ENCODE results near the gene HMGCL.
A peak's percentile ranks its signal among the peaks of the same experiment; 100 is the strongest.
"Not testable (repeated sequence)": the region's sequence is repeated elsewhere in the genome, so short reads cannot be mapped to it uniquely, and the experiment has no call there.

Gene HMGCL

GRCh38 chr1:23825076-23825761 lies at the start of gene HMGCL:
HMGCL (minus strand) TSS chr1:23825429; CDS start chr1:23825415, 14 bp downstream.
- peak; percentile 95 for DNase-seq

DNA sequence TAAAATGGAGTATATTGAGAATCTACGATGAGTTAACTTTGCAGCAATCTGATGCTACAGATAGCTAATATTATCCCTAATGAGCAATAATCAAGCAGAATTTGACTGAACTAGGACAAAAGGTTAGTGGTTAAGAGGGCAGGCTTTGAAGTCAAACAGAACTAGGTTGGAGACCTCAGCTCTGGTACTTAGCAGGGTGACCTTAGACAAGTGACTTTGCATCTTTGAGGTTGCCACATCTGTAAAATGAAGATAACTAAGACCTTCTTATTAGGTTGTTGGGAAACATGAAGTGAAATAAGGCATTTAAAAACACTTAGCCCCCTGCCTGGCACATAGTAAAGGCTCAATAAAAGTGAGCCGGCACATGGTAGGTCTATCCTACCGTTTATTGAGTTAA lies 47.2 kb upstream of the HMGCL start:
- no peak for DNase-seq

DNA sequence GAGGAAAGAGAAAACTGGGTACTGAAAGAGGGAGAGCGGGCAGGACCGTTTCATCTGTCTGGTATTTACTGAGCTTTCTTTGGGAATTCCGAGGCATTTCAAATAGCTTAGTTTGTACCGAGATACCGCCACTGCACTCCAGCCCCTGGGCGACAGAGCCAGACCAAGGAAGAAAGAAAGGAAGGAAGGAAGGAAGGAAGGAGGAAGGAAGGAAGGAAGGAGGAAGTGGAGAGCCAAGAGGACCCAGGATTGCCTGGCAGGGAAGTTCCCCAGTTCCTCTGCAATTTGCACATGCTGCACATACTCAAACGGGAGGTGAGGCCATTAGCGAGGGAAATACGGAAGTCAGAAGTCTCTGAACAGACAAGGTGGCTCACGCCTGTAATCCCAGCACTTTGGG lies 43.8 kb upstream of the HMGCL start:
- no peak for DNase-seq

GRCh38 chr1:23868557-23869016 lies 43.4 kb upstream of the HMGCL start:
- no peak for DNase-seq

DNA sequence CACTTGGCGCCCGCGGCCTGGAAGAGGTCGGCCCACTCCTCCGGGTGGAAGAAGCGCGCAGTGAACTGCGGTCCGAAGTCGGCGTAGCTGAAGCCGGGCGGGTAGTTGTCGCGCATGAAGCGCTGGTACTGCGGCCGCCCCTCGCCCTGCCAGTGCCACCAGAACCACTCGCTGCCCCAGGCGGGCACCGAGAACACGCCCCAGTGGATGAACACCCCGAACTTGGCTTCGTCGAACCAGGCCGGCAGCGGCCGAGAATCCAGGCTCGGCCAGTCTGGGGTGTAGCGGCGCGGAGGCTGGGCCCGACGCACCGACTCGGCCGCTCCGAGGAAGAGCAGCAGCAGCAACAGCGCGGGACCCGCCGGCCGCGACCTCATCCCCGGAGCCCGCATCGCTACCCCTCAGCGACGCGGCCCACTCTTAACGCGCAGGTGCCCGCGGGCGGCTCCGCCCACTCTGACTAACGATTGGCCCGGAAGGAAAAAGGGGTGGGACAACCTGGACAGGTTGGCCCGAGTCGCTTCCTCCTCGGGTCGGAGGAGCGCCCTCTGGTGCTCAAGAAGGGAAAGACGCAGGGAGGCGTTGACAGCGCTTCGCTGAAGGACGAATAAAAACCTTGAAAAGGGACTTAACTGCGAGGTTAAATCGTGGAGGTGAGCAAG lies 42.8 kb upstream of the HMGCL start, which contains the start of gene FUCA1:
FUCA1 (minus strand) TSS at position 396 of the 662 bp plus-strand sequence; CDS start at position 392, 4 bp downstream.
- DNase-seq: peak; percentile 90

DNA sequence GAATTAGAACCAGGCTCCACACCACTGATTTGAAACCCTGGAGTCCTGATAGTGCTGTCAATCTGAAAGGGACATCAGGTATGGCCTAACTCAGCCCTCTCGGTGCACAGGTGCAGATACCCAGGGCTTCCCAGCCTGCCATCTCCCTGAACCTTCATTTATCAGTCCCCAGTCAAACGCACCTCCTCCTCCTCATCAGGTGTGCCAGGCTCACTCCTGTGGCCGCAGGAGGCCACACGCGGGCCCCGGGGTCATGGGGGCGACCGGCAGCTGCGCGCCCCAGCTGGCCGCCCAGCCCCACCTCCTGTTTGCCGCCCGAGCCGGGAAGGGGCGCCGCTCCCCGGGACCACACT lies 42.3 kb upstream of the HMGCL start:
- no peak for DNase-seq

DNA sequence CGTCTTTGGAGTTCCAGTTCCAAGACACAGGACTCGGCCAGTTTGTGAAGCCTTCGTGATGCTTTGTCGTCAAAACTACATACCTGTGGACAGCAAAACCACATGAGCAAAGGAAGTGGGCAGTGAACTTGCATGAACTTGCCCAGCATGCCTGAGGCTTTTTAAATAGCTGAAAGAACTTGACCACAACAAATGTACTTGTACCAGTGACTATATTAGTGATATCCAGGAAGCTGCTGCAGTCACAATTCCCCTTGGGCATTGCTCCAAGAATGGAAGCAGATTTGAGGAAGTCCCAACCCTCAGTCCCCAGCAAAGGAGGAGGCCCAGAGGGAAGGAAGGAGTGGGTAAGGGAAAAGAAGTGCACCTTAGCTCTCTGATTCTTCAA lies 40.3 kb upstream of the HMGCL start:
- DNase-seq: no peak

- DNase-seq: no peak
Observed at GRCh38 chr1:23864801-23865542, 39.7 kb upstream of the HMGCL start.

DNA sequence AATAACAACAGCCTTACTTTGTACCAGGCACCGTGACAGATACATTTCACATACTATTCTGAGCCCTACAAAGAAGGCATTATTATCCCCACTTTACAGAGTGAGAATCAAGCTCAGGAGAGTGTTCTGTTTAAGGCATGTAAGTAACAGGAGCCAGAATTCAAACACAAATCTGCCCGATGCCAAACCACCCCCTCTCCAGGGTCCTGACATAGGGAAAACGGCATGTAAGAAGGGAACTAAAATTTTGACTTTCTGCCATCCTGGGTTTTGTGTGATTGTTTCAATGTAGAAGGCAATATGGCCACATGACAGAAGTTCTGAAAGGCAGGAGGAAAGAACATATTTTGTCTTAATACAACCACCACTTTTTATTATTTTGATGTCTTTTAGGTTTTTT lies 37.4 kb upstream of the HMGCL start:
- no peak for DNase-seq

DNA sequence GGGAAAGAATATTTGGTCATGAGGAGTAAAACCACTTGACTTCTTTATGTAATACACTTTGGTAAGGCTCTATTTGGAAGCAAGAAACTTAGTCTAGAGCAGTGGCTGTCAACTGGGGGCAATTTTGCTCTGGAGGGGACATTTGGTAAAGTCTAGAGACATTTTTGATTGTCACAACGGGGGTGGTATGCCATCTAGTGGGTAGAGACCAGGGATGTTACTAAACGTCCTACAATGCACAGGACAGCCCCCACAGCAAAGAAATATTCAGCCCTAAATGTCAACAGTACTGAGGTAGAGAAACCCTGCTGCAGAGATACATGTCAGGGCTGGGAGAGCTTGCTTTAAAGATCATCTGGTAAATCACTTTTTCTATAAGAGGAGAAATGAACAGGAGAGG lies 29.3 kb upstream of the HMGCL start:
- no peak for DNase-seq

- not testable (repeated sequence) for DNase-seq
Observed at GRCh38 chr1:23853124-23853523, 27.9 kb upstream of the HMGCL start.

- not testable (repeated sequence) for DNase-seq
Observed at GRCh38 chr1:23851406-23851805, 26.2 kb upstream of the HMGCL start.

DNA sequence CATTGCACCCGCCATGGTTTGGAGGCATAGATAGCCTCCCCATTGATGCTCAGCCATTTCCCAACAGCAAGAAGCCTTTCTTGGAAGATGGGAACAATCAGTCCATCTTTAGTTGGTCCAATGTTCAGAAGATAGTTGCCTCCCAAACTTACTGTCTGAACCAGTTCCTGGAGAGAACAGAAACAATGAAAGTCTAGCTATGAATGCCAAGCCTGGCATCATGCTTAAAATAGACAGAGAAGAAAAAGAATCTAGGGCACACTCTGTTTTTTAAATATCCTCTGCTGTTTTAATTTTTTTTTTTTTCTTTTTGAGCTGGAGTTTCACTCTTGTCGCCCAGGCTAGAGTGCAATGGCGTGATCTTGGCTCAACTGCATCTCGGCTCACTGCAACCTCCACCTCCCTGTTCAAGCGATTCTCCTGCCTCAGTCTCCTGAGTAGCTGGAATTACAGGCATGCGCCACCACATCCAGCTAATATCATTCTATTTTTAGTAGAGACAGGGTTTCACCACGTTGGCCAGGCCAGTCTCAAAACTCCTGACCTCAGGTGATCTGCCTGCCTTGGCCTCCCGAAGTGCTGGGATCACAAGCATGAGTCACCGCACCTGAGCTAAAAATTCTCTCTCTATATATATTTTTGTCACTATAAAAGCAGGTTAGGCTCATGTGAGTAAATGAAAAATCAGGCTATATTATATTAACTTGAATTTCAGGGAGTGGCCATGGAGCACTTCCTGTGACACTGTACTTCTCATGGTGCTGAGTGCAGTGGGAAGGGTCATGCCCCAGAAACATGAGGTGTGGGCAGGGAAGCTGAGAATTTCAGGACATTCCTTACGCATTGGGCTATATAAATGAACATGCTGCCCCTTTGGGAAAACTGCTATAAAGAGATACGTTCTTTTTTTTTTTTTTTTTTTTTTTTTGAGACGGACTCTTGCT lies 23.7 kb upstream of the HMGCL start:
- no peak for DNase-seq

DNA sequence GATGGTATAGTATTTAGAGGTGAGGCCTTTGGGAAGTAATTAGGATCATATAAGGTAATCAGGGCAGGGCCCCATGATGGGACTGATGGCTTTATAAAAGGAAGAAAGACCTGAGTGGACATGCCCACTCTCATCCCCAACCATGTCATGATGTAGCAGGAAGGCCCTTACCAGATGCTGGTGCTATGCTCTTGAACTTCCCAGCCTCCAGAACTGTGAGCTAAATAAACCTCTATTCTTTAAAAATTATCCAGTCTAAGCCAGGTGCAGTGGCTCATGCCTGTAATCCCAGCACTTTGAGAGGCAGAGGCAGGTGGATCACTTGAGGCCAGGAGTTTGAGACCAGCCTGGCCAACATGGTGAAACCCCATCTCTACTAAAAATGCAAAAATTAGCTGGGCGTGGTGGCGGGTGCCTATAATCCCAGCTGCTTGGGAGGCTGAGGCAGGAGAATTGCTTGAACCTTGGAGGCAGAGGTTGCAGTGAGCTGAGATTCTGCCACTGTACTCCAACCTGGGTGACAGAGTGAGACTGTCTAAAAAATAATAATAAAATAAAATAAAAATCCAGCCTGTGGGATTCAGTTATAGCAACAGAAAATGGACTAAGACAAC lies 22.4 kb upstream of the HMGCL start:
- not testable (repeated sequence) for DNase-seq

DNA sequence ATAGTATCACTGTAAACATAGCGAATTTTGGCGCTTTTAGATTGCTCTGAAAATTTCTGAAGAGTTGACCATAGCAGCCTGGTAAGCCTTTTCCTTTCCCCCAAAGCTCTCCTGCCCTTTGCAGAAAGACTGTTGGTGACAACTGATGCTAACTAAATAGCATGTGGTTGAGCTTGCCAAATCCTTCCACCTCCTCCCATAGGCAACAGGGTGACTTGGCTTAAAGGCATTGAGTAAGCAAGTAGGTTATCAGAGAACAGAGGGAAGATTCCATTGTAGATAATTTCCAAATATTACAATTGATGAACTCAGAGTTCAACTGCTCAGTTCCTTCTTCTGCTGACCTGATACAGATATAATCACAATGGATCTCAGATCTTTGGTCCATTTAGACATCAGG lies 19.9 kb upstream of the HMGCL start:
- DNase-seq: no peak

- no peak for DNase-seq
Observed at GRCh38 chr1:23843644-23844043, 18.4 kb upstream of the HMGCL start.

GRCh38 chr1:23838401-23838866 lies 13.2 kb upstream of the HMGCL start:
- peak; percentile 71 for DNase-seq

DNA sequence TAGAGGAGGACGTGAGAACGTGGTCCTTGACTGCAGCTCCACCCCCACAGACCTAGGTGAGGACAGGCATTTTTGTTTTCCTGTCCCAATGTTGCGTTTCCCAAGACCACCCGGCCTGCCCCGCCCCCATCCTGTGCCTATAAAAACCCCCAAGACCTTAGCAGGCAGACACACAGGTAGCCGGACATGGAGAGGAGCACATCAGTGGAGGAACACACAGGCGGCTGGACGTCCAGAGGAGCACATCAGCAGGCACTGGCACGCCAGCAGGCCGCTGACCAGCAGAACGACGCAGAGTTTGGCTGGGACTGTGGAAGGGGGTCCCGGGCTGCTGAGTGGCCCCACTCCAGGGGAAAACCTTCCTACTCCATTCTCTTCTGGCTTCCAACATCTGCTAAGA lies 12.7 kb upstream of the HMGCL start:
- DNase-seq: no peak

- no peak for DNase-seq
Observed at GRCh38 chr1:23836037-23836436, 10.8 kb upstream of the HMGCL start.

GRCh38 chr1:23834156-23834555 lies 8.9 kb upstream of the HMGCL start:
- not testable (repeated sequence) for DNase-seq

DNA sequence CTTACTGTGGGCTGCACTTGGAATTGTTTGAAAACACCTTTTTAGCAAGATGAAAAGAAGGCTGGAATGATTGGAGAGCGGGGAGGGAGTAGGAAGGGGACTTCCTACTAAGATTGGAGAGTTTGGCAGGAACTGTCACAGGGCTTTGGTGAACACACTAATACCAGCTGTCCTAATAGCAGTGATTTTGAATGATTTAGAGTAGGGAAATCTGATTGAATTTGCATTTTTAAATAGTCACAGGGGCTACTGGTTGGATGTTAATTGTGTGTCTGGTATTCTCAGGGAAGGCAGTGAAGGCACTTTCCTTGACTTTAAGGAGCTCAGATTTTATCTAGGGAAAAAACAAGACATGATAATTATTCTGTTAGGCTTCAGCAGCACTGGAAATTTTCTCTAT lies 2.5 kb upstream of the HMGCL start:
- DNase-seq: no peak

- DNase-seq: not testable (repeated sequence)
Observed at GRCh38 chr1:23826590-23826989, 1.4 kb upstream of the HMGCL start.

All from right forelimb (tissue), 1 donor.